Measurements from ENCODE around the gene HCFC1.

HCFC1 gene

DNA sequence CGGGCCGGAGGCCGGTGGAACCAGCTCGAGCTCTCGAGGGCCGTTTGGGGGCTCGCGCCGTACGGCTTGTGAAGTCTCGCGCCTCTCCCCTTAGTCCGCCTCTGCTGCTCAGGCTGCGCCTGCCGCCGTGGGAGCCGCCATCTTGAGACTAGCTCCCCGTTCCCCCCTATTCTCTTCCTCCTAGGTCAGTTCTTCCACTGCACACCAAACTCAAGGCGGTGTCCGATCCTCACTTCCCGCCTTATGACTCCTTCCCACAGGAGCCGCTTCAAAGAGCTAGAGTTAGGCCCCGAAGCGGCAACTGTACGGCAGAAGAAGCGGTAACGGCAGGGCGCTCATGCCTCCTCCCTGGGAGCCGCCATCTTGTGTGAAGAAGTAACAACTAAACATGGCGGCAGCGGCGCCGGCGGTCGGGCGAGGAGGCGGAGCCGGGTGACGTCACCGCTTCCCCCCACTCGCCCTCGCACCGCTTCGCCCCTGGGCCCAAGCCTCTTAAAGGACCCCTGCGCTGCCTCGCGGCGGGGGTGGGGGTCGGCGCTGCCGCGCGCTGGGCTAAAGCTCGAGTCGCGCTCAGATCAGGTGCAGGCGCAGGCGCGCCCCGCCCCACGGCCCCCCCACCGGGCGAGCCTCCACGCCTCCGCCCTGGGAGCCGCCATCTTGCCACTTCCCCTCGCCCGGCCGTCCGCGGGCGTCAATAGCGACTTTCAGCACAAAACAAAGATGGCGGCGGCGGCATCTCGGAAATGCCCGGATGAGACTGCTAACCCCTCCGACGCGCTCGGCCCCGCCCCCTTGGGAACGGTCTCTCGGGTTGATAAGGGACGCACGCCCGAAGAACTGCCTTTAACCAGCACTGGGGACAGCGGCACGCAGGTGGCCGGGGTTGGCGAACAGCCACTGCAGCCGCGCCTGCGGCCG, at the start of gene HCFC1:
TSS of gene HCFC1 (minus strand) at position 369 of the 918 bp plus-strand sequence. CDS start 978 bp downstream, outside the sequence.
- peak; percentile 54 for DNase-seq (ENCODE audit: low read depth)

DNA sequence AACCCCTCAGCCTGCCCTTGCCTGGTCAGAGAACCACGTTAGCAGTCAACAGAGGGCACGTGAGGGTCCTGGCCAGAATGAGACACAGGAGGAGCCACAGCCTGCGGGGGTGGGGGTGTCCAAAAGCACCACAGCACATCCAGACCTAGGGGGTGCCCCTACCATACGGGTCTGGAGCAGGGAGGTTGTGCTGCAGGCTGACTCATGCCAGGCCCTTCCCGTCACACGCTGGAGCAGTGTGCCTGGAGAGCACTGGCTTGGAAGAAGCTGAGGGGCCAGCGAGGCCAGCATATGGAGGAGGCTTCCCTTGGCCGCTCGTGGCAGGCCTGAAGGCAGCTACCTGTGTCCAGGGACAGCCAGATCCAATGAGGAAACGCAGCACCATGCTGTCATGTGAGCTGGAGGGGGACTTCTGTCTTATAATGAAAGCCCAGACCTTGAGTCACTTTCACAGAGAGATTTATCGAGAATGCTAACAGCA, 49.6 kb upstream of the HCFC1 start:
- TF ChIP-seq, protein P1, sequence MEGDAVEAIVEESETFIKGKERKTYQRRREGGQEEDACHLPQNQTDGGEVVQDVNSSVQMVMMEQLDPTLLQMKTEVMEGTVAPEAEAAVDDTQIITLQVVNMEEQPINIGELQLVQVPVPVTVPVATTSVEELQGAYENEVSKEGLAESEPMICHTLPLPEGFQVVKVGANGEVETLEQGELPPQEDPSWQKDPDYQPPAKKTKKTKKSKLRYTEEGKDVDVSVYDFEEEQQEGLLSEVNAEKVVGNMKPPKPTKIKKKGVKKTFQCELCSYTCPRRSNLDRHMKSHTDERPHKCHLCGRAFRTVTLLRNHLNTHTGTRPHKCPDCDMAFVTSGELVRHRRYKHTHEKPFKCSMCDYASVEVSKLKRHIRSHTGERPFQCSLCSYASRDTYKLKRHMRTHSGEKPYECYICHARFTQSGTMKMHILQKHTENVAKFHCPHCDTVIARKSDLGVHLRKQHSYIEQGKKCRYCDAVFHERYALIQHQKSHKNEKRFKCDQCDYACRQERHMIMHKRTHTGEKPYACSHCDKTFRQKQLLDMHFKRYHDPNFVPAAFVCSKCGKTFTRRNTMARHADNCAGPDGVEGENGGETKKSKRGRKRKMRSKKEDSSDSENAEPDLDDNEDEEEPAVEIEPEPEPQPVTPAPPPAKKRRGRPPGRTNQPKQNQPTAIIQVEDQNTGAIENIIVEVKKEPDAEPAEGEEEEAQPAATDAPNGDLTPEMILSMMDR (IDR thresholded peaks at IDR 0.05; ENCODE audit: control insufficient read depth, insufficient read depth, low read depth, low read length, missing control alignments) = no peak
- H3K4me3 ChIP-seq (ENCODE audit: control insufficient read depth, low read depth, low read length) = no peak overlapping the region
- peak; percentile 20 for DNase-seq (ENCODE audit: low read depth)

More for the DNA sequence above, at the start of gene HCFC1:
- H3K4me3 ChIP-seq (ENCODE audit: control insufficient read depth, low read depth, low read length) = peak within 1 kb of the TSS; percentile 92
- TF ChIP-seq, protein P1 (IDR thresholded peaks at IDR 0.05; ENCODE audit: control insufficient read depth, insufficient read depth, low read depth, low read length, missing control alignments) = no peak

DNA sequence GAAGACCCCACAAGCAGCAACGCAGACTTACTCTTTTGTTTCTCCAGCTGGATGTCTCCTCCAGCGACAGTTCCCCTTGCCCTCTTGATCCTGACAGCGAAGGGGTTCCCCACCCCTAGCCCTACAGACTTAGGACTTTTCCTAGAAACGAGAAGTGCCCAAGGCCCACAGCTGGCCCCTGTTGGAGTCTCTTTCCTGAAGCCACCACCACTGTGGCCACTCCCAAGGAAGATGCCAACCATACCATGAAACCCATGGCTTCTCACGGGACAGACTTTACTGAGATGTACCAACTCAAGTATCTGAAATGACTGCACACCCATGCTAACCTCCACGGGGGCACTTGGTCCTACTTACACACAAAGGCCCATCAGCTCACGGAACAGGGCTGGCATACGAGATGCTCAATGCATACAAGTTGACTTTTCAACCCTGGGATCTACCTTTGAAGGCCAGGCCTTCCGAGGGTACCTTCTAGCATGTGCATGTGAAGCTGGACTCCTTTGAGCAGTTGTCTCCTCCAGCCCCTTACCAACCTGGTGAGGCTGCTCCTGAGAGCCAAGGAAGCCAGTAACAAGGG, 49.0 kb upstream of the HCFC1 start:
- no peak for DNase-seq (ENCODE audit: low read depth)
- peak overlapping the region; percentile 46 for H3K4me3 ChIP-seq (ENCODE audit: control insufficient read depth, low read depth, low read length)
- TF ChIP-seq, protein P1 (IDR thresholded peaks at IDR 0.05; ENCODE audit: control insufficient read depth, insufficient read depth, low read depth, low read length, missing control alignments) = no peak

DNA sequence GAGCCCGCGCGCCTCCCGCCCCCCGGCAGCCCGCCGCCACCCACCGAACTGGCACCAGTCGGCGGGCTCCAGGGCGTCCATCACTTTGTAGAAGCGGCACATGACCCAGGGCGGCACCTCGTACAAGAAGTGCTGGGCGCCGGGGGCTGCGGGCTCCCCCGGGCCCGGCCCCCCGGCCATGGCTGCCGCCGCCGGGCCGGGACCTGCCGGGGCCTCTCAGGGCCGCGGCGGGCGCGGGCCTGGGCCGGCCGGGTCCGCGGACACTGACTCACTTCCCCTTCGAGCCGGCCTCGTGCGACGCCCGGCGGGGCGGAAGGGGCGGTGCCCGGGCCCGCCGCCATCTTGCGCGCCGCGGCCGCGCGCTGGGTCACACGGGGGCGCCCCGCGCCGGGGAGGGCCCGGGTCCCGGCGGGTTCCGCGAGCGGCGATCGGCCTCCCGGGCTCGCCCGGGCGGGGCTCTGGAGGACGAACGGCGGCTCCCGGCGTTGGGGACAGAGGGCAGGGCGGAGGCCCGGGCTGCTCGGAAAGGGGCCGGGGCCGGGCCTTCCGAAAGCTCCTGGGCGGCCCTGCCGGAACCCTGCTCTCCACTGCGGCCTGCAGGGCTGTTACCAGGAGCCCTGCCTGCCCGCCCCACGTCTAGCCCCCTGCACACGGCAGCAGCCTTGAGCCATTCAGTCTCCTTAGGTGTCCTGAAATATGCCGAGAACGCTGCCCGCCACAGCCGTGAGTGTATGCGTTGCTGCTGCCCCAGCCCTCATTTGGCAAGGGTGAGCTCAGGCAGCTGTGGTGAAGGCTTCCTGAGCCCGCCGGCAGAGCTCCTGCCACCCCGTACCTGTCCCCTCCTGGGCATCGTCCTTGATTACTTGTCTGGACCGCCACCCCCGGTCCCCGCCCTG, 48.3 kb upstream of the HCFC1 start, which contains the start of gene IRAK1:
TSS of gene IRAK1 (minus strand) at position 270 of the 896 bp plus-strand sequence. CDS start at position 180, 90 bp downstream.
- TF ChIP-seq, protein P1 (IDR thresholded peaks at IDR 0.05; ENCODE audit: control insufficient read depth, insufficient read depth, low read depth, low read length, missing control alignments) = no peak
- DNase-seq (ENCODE audit: low read depth) = no peak
- peak within 1 kb of the TSS; percentile 46 for H3K4me3 ChIP-seq (ENCODE audit: control insufficient read depth, low read depth, low read length)

DNA sequence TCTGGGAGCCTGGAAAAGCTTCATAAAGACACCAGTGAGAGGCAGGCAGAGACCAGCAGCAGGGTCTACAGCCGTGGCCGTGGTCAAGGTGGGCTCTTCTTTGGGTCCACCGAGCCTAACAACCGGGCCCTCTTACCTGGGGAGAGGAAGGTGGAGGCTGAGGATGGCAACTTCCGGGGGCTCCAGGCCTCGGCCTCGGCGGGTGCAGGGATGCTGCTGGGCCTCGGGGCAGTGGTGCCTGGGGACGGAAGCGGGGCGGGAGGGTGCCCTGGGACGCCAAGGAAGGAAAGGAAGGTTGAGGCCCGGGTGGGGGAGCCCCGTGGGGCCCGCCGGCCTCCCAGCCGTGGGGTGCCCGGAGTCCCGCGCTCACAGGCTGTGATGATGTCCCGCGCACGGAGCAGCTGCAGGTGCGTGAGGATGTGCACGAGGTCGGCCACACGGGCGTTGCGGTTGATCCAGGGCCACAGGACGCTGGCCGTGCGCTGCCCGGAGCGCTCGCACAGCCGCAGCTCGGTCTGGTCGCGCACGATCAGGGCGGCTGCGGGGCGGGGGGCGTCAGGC, 47.5 kb upstream of the HCFC1 start:
- peak overlapping the region; percentile 44 for H3K4me3 ChIP-seq (ENCODE audit: control insufficient read depth, low read depth, low read length)
- no peak for DNase-seq (ENCODE audit: low read depth)
- TF ChIP-seq, protein P1 (IDR thresholded peaks at IDR 0.05; ENCODE audit: control insufficient read depth, insufficient read depth, low read depth, low read length, missing control alignments) = no peak

All from AG09309 (cell line).